OCI-LY7 (cell line): Measurements from ENCODE around the gene CDKN2B-AS1. TPM values are rescaled to one million over a fixed set of nuclear protein-coding genes. Genes with fewer than 3 reads are reported as not detected.

Source experiments
- BruUV-seq: library from RNA; stranded (reverse); fragments of 400-500 nt; replicated peaks from 2 replicates; lab custom pipeline; 2021; lab: Mats Ljungman, UMichigan
- CTCF ChIA-PET: fragments of 300-600 bp; sonication (Branson Sonifier 250); formaldehyde crosslinking; loops from one replicate; lab custom pipeline; 2022; ENCODE audit warnings: antibody characterized with exemption; ENCODE audit not compliant: unreplicated experiment; lab: Charles Lee
- POLR2A ChIA-PET: fragments of 300-600 bp; sonication (Branson Sonifier 250); formaldehyde crosslinking; loops from one replicate; lab custom pipeline; 2022; ENCODE audit warnings: antibody characterized with exemption; lab: Charles Lee
- DNase-seq: peaks from one replicate; pipeline ENCODE4 v3.0.0-alpha.2; 2015; ENCODE audit warnings: low spot score
- H2AFZ ChIP-seq: fragments of 200-600 bp; sonication (generic), shearing (Covaris generic); 2 replicates; pipeline ENCODE4 v1.6.1; 2014; ENCODE audit warnings: mild to moderate bottlenecking, antibody characterized with exemption, low read length, moderate library complexity
- H3K27ac ChIP-seq: fragments of 200-600 bp; sonication (generic); 2 replicates; pipeline ENCODE4 v1.5.1; 2014; ENCODE audit warnings: mixed run types, low read depth, mild to moderate bottlenecking, moderate library complexity, low read length, inconsistent platforms; ENCODE audit not compliant: poor library complexity, severe bottlenecking
- H3K36me3 ChIP-seq: fragments of 200-600 bp; sonication (generic); 2 replicates; pipeline ENCODE4 v1.6.1; 2014; ENCODE audit warnings: mild to moderate bottlenecking, antibody characterized with exemption, low read length, moderate library complexity, mixed read lengths; ENCODE audit not compliant: insufficient read depth
- H3K4me1 ChIP-seq: fragments of 200-600 bp; sonication (generic); 2 replicates; pipeline ENCODE4 v1.5.1; 2014; ENCODE audit warnings: mild to moderate bottlenecking, low read length; ENCODE audit not compliant: insufficient read depth, poor library complexity, severe bottlenecking
- H3K4me2 ChIP-seq: fragments of 200-600 bp; sonication (generic); 2 replicates; pipeline ENCODE4 v1.6.1; 2014; ENCODE audit warnings: mild to moderate bottlenecking, low read length
- H3K4me3 ChIP-seq: fragments of 200-600 bp; sonication (generic); 2 replicates; pipeline ENCODE4 v1.5.1; 2014; ENCODE audit warnings: mild to moderate bottlenecking, low read depth, low read length; ENCODE audit not compliant: poor library complexity, severe bottlenecking
- H3K79me2 ChIP-seq: fragments of 200-600 bp; sonication (generic); 2 replicates; pipeline ENCODE4 v1.6.1; 2016; ENCODE audit warnings: low read depth, mild to moderate bottlenecking, low read length, moderate library complexity, mixed read lengths; ENCODE audit not compliant: insufficient read depth
- H3K9me2 ChIP-seq: fragments of 200-600 bp; sonication (generic); 2 replicates; pipeline ENCODE4 v1.6.1; 2016; ENCODE audit warnings: mild to moderate bottlenecking, low read length, mixed read lengths; ENCODE audit not compliant: insufficient read depth
- H3K9me3 ChIP-seq: fragments of 200-600 bp; sonication (generic); 2 replicates; pipeline ENCODE4 v1.6.1; 2014; ENCODE audit warnings: mild to moderate bottlenecking, mixed run types, low read length, mixed read lengths
- H4K20me1 ChIP-seq: fragments of 200-600 bp; sonication (generic); 2 replicates; pipeline ENCODE4 v1.6.1; 2014; ENCODE audit warnings: mild to moderate bottlenecking, antibody characterized with exemption, low read length, moderate library complexity, mixed read lengths; ENCODE audit not compliant: insufficient read depth
- EZH2phosphoT487 ChIP-seq: fragments of 200-600 bp; sonication (generic); IDR thresholded peaks from 2 replicates; pipeline ENCODE4 v1.6.1; 2018; ENCODE audit warnings: low read depth, borderline replicate concordance, mild to moderate bottlenecking, mixed run types, antibody characterized with exemption, low read length, moderate library complexity, mixed read lengths
- intact Hi-C: fragments of 100-400 bp; cut with micrococcal nuclease; formaldehyde crosslinking; loops from one replicate; pipeline ENCODE4 v1.10.0; 2022; ENCODE audit not compliant: unreplicated experiment
- total RNA-seq, 2 experiments: library from RNA; depleted of rRNA in 1 of 2; stranded (reverse); fragments of >200 nt in 1 of 2; shearing (Covaris generic) in 1 of 2; gene quantifications; 2 replicates each; pipeline ENCODE4 v1.2.3, GENCODE V29; 2014 to 2022
- TF ChIP-seq, protein P1 (sequence below): fragments of 200-600 bp; sonication (generic); conservative IDR thresholded peaks from 2 replicates; pipeline ENCODE4 v1.5.1; 2014; ENCODE audit warnings: mild to moderate bottlenecking, antibody characterized with exemption, low read length, moderate library complexity, mixed read lengths

CDKN2B-AS1 gene
- total RNA-seq, 2 experiments from 2014 or later: 20.4 to 24.3 TPM

DNA sequence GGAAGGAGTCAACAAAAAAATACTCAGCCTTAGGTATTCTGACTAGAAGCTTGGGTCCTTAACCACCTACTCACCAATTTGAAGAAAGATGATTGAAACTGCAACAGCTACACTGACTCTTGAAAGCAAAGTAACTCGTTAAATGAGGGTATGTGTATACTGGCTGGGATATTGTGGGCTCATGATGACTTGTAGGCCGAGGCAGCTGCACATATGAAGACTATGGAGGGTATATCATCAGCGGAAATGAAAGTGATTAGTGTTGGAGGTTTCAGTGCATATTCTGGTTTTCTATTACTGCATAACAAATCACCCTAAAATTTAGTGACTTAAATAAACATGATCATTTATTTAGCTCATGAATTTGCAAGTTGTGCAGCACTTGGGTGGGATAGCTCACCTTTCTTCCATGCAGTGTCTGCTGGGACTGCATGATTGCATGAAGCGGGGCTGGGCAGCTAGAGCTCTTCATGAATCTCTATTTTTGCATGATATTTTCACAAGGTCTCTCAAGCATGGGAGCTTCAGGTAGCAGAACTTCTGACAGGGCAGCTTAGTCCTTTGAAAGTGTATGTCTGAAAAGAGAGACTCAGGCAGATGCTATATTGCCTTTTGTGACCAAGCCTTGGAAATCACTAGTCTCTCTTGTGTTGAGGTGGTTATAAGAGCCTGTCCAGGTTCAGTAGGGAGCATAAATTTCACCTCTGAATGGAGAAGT lies 110.6 kb downstream of the CDKN2B-AS1 start:
- no peak overlapping the region for H3K4me3 ChIP-seq
- no peaks in the 10 kb centered on the region for H3K36me3 ChIP-seq
- no peak for TF ChIP-seq EZH2phosphoT487
- TF ChIP-seq, protein P1, sequence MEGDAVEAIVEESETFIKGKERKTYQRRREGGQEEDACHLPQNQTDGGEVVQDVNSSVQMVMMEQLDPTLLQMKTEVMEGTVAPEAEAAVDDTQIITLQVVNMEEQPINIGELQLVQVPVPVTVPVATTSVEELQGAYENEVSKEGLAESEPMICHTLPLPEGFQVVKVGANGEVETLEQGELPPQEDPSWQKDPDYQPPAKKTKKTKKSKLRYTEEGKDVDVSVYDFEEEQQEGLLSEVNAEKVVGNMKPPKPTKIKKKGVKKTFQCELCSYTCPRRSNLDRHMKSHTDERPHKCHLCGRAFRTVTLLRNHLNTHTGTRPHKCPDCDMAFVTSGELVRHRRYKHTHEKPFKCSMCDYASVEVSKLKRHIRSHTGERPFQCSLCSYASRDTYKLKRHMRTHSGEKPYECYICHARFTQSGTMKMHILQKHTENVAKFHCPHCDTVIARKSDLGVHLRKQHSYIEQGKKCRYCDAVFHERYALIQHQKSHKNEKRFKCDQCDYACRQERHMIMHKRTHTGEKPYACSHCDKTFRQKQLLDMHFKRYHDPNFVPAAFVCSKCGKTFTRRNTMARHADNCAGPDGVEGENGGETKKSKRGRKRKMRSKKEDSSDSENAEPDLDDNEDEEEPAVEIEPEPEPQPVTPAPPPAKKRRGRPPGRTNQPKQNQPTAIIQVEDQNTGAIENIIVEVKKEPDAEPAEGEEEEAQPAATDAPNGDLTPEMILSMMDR: no peak
- BruUV-seq: no TSS peak
- H3K4me2 ChIP-seq: peak overlapping the region; percentile 11; the same call in 1 of the 2 replicates
- no peak overlapping the region for H2AFZ ChIP-seq
- H3K4me1 ChIP-seq: peaks cover 11% of the 10 kb centered on the region
- intact Hi-C loops: loop anchor here (5.0 kb wide), 1 partner anchor 293 kb away; no protein-coding TSS in a partner anchor
- no peaks in the 10 kb centered on the region for H3K79me2 ChIP-seq
- H4K20me1 ChIP-seq: no peaks in the 10 kb centered on the region
- CTCF ChIA-PET: interaction anchor here (1.0 kb wide), 1 partner anchor 14 kb away, joined by 5 read pairs; no protein-coding TSS in a partner anchor
- no peak overlapping the region for H3K27ac ChIP-seq
- no peaks in the 10 kb centered on the region for H3K9me3 ChIP-seq
- DNase-seq: peak; percentile 20
- no peaks in the 10 kb centered on the region for H3K9me2 ChIP-seq
- POLR2A ChIA-PET: interaction anchor here (0.5 to 1.5 kb wide), 11 partner anchors 12 to 134 kb away, joined by 3 to 6 read pairs (median 4); no protein-coding TSS in a partner anchor

DNA sequence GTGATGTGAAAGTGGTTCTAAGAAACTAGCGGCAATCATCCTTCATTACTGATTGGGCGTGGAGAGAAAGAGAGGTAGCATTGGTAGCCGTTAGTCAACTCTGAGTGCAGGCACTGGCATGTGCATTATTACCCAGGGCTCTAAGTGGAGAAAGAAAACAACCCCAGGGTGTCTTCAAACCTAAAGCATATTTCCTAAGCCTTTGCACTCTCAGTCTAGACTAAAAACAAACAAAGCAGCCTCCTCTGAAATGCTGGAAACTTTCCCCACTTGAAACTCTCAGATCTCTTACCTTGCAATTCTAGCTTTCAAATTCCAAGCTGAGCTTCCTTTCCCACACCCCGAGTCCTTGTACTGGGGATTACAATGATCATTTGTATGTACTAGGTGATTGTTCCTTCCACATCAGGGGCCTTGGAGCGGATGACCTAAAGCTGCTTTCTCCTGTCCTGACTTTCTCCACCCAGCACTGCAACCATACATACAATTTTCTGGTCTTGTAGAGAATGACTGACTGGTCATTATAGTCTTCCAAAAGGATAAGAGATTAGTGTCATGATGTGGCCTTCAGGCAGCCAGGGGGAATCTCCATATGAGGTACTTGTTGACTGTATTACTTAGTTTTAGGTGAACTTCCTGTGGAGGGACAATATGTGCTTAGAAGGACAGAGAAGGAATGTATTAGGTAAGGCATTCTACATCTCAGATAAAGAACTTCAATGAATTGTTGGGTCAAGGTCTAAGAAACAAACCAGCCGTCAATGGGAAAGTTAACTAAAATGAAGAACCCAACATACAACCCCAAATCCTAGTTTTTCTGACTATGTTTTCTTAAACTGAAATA lies 112.8 kb downstream of the CDKN2B-AS1 start:
- no peak for DNase-seq
- CTCF ChIA-PET: no interaction called here
- no TSS peak for BruUV-seq
- Histone ChIP-seq H2AFZ (no peak overlapping the region), H3K4me2 (no peak overlapping the region), H3K9me3 (no peaks in the 10 kb centered on the region), H4K20me1 (no peaks in the 10 kb centered on the region), H3K79me2 (no peaks in the 10 kb centered on the region), H3K36me3 (no peaks in the 10 kb centered on the region), H3K4me3 (no peak overlapping the region), H3K4me1 (peaks cover 11% of the 10 kb centered on the region), H3K9me2 (no peaks in the 10 kb centered on the region), H3K27ac (no peak overlapping the region)
- POLR2A ChIA-PET: interaction anchor here (1.2 to 1.5 kb wide), 3 partner anchors 10 to 12 kb away, joined by 4 to 5 read pairs (median 4); no protein-coding TSS in a partner anchor
- intact Hi-C loops: loop anchor here (5.0 kb wide), 1 partner anchor 295 kb away; no protein-coding TSS in a partner anchor
- TF ChIP-seq, protein P1: no peak
- no peak for TF ChIP-seq EZH2phosphoT487
